PC-3 (cell line): Measurements from ENCODE around the gene CDH11. TPM values are rescaled to one million over a fixed set of nuclear protein-coding genes. Genes with fewer than 3 reads are reported as not detected.

Experiments used
- ATAC-seq: fragments of 200-7000 bp; cut with Tn5 transposase; 2 replicates; pipeline ENCODE4 v1.9.1; 2020; ENCODE audit warnings: mild to moderate bottlenecking, moderate library complexity
- BruUV-seq: library from RNA; stranded (reverse); fragments of 400-500 nt; replicated peaks from 2 replicates; lab custom pipeline; 2021; lab: Mats Ljungman, UMichigan
- CTCF ChIA-PET: fragments of 300-600 bp; sonication (Branson Sonifier 250); formaldehyde crosslinking; loops from one replicate; lab custom pipeline; 2022; ENCODE audit warnings: antibody characterized with exemption; lab: Charles Lee
- POLR2A ChIA-PET: fragments of 300-600 bp; sonication (Branson Sonifier 250); formaldehyde crosslinking; loops from one replicate; lab custom pipeline; 2022; ENCODE audit warnings: antibody characterized with exemption; ENCODE audit not compliant: unreplicated experiment; lab: Charles Lee
- DNase-seq: peaks from one replicate; pipeline ENCODE4 v3.0.0-alpha.2; 2015
- H2AFZ ChIP-seq: fragments of 300-600 bp; sonication (generic); 2 replicates; pipeline ENCODE4 v1.6.0; 2016; ENCODE audit warnings: antibody characterized with exemption, low read length
- H3F3A ChIP-seq: fragments of 300-600 bp; sonication (generic); one replicate; pipeline ENCODE4 v1.6.0; 2017; ENCODE audit warnings: antibody characterized with exemption, low read length, control low read depth, mild to moderate bottlenecking; ENCODE audit not compliant: unreplicated experiment
- H3K27ac ChIP-seq: fragments of 300-600 bp; sonication (generic); 2 replicates; pipeline ENCODE4 v1.5.1; 2016; ENCODE audit warnings: mild to moderate bottlenecking, low read length
- H3K27me3 ChIP-seq: fragments of 300-600 bp; sonication (generic); 2 replicates; pipeline ENCODE4 v1.6.1; 2016; ENCODE audit warnings: low read length, mixed read lengths
- H3K36me3 ChIP-seq: fragments of 300-600 bp; sonication (generic); 2 replicates; pipeline ENCODE4 v1.6.1; 2016; ENCODE audit warnings: low read depth, mixed run types, low read length, mixed read lengths
- H3K4me1 ChIP-seq: fragments of 300-600 bp; sonication (generic); 2 replicates; pipeline ENCODE4 v1.5.1; 2016; ENCODE audit warnings: low read length; ENCODE audit not compliant: insufficient read depth
- H3K4me2 ChIP-seq: fragments of 300-600 bp; sonication (generic); 2 replicates; pipeline ENCODE4 v1.6.0; 2016; ENCODE audit warnings: low read length
- H3K4me3 ChIP-seq: fragments of 300-600 bp; sonication (generic); 2 replicates; pipeline ENCODE4 v1.5.1; 2016; ENCODE audit warnings: mild to moderate bottlenecking, low read length, mixed read lengths
- H3K79me2 ChIP-seq: fragments of 300-600 bp; sonication (generic); 2 replicates; pipeline ENCODE4 v1.6.1; 2017; ENCODE audit warnings: low read length, mixed read lengths
- H3K9ac ChIP-seq: fragments of 300-600 bp; sonication (generic); 2 replicates; pipeline ENCODE4 v1.6.0; 2016; ENCODE audit warnings: mild to moderate bottlenecking, low read length
- H3K9me2 ChIP-seq: fragments of 300-600 bp; sonication (generic); replicated peaks from 2 replicates; pipeline ENCODE4 v1.6.1; 2016; ENCODE audit warnings: mixed run types, low read length, mixed read lengths
- H3K9me3 ChIP-seq: fragments of 300-600 bp; sonication (generic); 2 replicates; pipeline ENCODE4 v1.6.1; 2016; ENCODE audit warnings: low read length, mixed read lengths
- H4K20me1 ChIP-seq: fragments of 300-600 bp; sonication (generic); 2 replicates; pipeline ENCODE4 v1.6.1; 2016; ENCODE audit warnings: low read length, mixed read lengths
- EZH2 ChIP-seq: fragments of 300-600 bp; sonication (generic); IDR thresholded peaks from one replicate; pipeline ENCODE4 v1.6.1; 2017; ENCODE audit warnings: antibody characterized with exemption, mild to moderate bottlenecking, low read length; ENCODE audit not compliant: unreplicated experiment
- EZH2phosphoT487 ChIP-seq: fragments of 300-600 bp; sonication (generic); IDR thresholded peaks from 2 replicates; pipeline ENCODE4 v1.6.1; 2018; ENCODE audit warnings: mild to moderate bottlenecking, antibody characterized with exemption, low read length, borderline replicate concordance
- intact Hi-C: fragments of 100-400 bp; cut with micrococcal nuclease; formaldehyde crosslinking; loops from 2 replicates; pipeline ENCODE4 v1.9.0; 2023
- total RNA-seq: library from RNA; depleted of rRNA; stranded (reverse); fragments of >200 nt; gene quantifications from 2 replicates; pipeline ENCODE4 v1.2.3, GENCODE V29; 2014
- TF ChIP-seq, protein P1 (sequence below): fragments of 300-600 bp; sonication (generic); conservative IDR thresholded peaks from 2 replicates; pipeline ENCODE4 v1.5.1; 2017; ENCODE audit warnings: antibody characterized with exemption, low read depth, mild to moderate bottlenecking, low read length

CDH11 gene
- total RNA-seq, 1 experiment from 2014 or later, result 172 TPM

DNA sequence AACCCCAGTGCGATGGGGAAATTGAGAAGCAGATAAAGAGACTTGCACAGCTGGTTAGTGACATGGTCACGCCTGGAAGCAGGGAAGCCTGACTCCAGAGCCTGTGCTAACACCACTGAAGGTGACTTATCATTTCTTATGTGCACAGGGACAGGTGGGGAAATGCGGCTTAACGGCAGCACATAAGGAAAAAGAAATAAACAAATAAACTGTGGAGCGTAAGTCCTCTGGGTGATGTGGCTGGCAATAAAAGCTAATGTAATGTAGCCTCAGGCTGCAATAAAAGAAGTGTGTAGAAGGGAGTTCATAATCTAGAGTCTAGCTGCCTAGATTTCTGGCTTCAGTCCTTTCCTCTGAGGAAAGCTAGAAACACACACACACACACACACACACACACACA, 10.6 kb downstream of the CDH11 start:
- no peaks in the 10 kb centered on the region for H3K9me2 ChIP-seq
- H3K9me3 ChIP-seq, result no peaks in the 10 kb centered on the region
- no peak overlapping the region for H2AFZ ChIP-seq
- ChIA-PET POLR2A (interaction anchor here (0.5 to 0.8 kb wide), 3 partner anchors 11 to 429 kb away, joined by 3 to 5 read pairs (median 3); no protein-coding TSS in a partner anchor), CTCF (no interaction called here)
- peaks cover 95% of the 10 kb centered on the region for H3K79me2 ChIP-seq
- peaks cover 68% of the 10 kb centered on the region for H4K20me1 ChIP-seq
- intact Hi-C loops, result loop anchor here (10.0 kb wide), 2 partner anchors 117 to 637 kb away; no protein-coding TSS in a partner anchor
- TF ChIP-seq EZH2, result no peak
- TF ChIP-seq EZH2phosphoT487, result no peak
- TF ChIP-seq, protein P1, sequence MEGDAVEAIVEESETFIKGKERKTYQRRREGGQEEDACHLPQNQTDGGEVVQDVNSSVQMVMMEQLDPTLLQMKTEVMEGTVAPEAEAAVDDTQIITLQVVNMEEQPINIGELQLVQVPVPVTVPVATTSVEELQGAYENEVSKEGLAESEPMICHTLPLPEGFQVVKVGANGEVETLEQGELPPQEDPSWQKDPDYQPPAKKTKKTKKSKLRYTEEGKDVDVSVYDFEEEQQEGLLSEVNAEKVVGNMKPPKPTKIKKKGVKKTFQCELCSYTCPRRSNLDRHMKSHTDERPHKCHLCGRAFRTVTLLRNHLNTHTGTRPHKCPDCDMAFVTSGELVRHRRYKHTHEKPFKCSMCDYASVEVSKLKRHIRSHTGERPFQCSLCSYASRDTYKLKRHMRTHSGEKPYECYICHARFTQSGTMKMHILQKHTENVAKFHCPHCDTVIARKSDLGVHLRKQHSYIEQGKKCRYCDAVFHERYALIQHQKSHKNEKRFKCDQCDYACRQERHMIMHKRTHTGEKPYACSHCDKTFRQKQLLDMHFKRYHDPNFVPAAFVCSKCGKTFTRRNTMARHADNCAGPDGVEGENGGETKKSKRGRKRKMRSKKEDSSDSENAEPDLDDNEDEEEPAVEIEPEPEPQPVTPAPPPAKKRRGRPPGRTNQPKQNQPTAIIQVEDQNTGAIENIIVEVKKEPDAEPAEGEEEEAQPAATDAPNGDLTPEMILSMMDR, result no peak
- H3K27me3 ChIP-seq, result no peaks in the 10 kb centered on the region
- DNase-seq, result peak; percentile 88
- H3K9ac ChIP-seq, result no peak overlapping the region
- peak overlapping the region; percentile 31; the same call in 1 of the 2 replicates for H3K27ac ChIP-seq
- H3K4me3 ChIP-seq, result no peak overlapping the region
- BruUV-seq, result no TSS peak
- ATAC-seq, result peak; percentile 74
- peaks cover 27% of the 10 kb centered on the region for H3K4me1 ChIP-seq
- H3K4me2 ChIP-seq, result peak overlapping the region; percentile 35; the same call in 1 of the 2 replicates
- peaks cover 34% of the 10 kb centered on the region; the same call in 1 of the 2 replicates for H3K36me3 ChIP-seq
- peaks cover 3% of the 10 kb centered on the region for H3F3A ChIP-seq

DNA sequence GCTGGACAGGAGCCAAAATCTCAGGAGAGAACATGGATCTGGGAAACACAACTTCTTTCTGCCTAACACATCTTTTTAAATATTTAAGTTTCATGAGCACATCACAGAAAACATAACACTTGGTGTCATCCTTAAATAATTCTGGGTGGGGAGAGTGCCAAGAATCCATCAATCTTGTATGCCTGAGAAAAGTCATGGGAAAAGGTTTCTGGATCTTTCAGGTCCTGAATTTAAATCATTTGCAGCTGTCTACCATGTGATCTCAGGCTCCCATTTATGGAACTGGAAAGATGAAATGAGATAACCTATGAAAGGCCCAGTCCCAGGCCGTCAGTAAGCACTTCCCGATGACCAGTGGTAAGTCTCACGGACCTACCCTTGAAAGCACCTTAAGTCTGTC, 15.1 kb downstream of the CDH11 start:
- CTCF ChIA-PET, result no interaction called here
- Histone ChIP-seq H3K27ac (no peak overlapping the region), H3K27me3 (no peaks in the 10 kb centered on the region), H4K20me1 (peaks cover 76% of the 10 kb centered on the region), H3K9me2 (no peaks in the 10 kb centered on the region), H3K36me3 (peaks cover 16% of the 10 kb centered on the region; the same call in 1 of the 2 replicates), H3K4me2 (no peak overlapping the region), H3K4me1 (peaks cover 17% of the 10 kb centered on the region), H3K9me3 (no peaks in the 10 kb centered on the region), H2AFZ (no peak overlapping the region), H3K9ac (no peak overlapping the region), H3K79me2 (peaks cover 94% of the 10 kb centered on the region), H3F3A (peaks cover 3% of the 10 kb centered on the region), H3K4me3 (no peak overlapping the region)
- ATAC-seq (no peak), DNase-seq (no peak)
- POLR2A ChIA-PET, result no interaction called here
- TF ChIP-seq EZH2phosphoT487, result no peak
- no peak for TF ChIP-seq EZH2
- TF ChIP-seq, protein P1, result no peak
- intact Hi-C loops, result no loop called here
- no TSS peak for BruUV-seq

DNA sequence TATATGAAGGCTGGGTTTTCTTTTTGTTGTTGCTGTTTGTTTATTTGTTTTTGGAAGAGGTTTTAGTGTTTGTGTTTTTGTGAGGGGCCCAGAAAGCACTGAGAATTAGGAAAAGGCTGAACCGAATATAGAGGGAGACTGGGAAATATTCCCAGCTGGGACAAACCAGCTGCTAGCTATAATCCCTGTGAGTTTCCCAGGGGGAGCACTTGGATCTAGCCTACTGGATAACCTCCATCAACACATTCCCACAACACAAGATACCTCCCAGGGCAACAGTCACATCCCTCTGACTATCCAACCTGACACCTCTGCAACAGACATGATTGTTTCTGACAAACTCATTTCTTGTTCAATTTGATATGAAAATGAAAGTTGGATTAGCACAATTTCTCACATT, 16.7 kb downstream of the CDH11 start:
- H3K4me1 ChIP-seq, result peaks cover 4% of the 10 kb centered on the region
- ChIA-PET CTCF (no interaction called here), POLR2A (interaction anchor here (0.6 to 0.7 kb wide), 2 partner anchors 83 to 905 kb away, joined by 3 to 10 read pairs; no protein-coding TSS in a partner anchor)
- no peaks in the 10 kb centered on the region for H3K9me2 ChIP-seq
- H3K9me3 ChIP-seq, result no peaks in the 10 kb centered on the region
- H3K79me2 ChIP-seq, result peaks cover 97% of the 10 kb centered on the region
- peaks cover 16% of the 10 kb centered on the region; the same call in 1 of the 2 replicates for H3K36me3 ChIP-seq
- DNase-seq, result no peak
- H3F3A ChIP-seq, result no peaks in the 10 kb centered on the region
- peaks cover 65% of the 10 kb centered on the region for H4K20me1 ChIP-seq
- no peak overlapping the region for H3K4me2 ChIP-seq
- BruUV-seq, result no TSS peak
- ATAC-seq, result no peak
- no peak overlapping the region for H3K4me3 ChIP-seq
- intact Hi-C loops, result no loop called here
- no peaks in the 10 kb centered on the region for H3K27me3 ChIP-seq
- H2AFZ ChIP-seq, result no peak overlapping the region
- H3K9ac ChIP-seq, result no peak overlapping the region
- no peak overlapping the region for H3K27ac ChIP-seq
- TF ChIP-seq, protein P1, result no peak
- no peak for TF ChIP-seq EZH2phosphoT487
- no peak for TF ChIP-seq EZH2
